HG02759 (cell line): Measurements from ENCODE around the gene TBPL1.
"Not testable (repeated sequence)": the region's sequence is repeated elsewhere in the genome, so short reads cannot be mapped to it uniquely, and the experiment has no call there.

Experiments
- ATAC-seq: cut with Tn5 transposase; IDR thresholded peaks from one replicate; pipeline ENCODE4 v1.9.1; 2021; ENCODE audit warnings: mild to moderate bottlenecking, moderate library complexity; ENCODE audit not compliant: unreplicated experiment

The TBPL1 gene

DNA sequence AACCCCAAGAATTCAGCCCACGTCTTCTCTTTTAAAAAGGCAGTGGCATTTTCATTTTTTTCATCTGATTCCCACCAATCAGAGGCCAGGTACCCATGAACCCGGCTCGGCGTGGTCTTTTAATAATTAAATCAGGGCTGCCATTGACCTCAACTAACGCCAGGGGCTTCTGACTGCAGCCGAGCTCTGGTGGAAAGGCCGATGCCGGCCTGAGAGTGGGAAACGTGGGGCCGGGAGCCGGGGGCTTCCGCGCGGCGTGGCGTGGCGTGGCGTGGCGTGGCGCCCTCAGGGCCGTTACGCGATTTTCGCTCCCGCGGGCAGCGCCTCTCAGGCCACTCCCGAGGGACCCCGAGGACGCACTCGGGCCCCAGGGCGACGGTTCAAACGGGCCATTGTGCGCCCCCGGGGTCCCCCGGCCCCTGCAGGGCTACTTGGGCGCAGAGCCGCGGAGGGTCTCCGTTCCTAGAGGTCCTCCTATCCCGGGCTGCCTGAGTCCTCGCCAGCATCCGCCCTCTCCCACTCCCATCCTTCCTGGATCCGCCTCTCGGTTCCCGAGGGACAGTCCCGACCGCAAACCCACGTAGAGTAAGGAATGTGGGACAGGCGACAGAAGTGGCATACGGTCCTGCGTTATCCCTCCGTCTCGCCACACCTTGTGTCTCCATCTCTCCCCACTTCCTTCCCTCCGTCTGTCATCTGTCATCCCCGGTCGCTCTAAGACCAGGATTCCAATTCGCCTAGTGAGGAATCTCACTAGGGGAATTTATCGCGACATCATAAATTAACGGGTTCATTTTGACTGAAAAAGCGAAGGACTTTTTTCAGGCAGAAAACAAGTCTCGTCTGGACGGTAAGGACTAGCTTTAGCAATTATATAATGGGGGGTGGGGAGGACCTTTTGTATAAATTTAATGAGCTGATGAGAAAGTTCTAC lies 876 bp upstream of the TBPL1 start:
- ATAC-seq = peak; percentile 61

- ATAC-seq = no peak
Measured at GRCh38 chr6:133953634-133954415, 801 bp downstream of the TBPL1 start.

DNA sequence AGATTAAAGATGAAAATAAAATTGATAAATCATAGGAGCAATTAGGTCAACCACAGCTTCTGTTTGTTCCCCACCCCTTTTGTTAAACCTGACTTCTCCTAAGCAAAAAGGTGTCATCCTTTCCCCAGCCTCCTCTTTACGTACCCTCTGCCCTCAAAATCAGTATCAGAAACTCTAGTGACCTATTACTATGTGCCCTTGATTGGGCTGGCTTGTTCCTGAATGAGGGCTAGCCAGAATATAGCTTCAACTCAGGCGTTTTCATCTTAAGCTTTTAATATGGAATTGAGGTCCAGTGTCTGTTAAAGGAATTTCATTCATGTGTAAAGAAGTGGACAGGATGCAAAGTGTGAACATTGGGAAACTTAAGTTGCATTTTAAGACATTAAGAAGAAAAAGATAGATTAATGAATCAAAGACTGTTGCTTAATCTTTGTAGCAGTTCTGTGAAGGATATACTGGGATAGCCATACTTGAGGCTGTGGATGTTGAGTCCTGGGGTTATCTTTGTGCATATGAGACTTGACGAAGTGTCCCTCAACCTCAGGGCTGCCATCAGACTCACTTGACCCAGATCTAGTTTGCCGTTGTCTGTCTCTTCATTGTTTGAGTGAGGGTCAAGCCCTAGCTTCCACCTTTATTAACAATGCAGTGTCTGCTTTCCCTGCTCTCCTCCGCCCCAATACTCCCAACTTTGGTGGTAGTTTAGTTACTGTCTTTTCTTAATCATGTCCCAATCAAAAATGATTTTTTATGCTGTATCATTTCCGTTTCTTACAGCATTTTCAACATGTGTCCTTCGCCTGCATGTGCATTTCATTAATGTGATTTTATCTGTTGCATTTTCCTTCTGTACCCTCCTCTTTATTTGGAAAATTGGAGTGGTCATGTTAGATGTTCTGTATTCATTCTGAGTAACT lies 1.9 kb downstream of the TBPL1 start:
- ATAC-seq = no peak

- no peak for ATAC-seq
Measured at GRCh38 chr6:133955582-133956415, 2.8 kb downstream of the TBPL1 start.

- no peak for ATAC-seq
Measured at GRCh38 chr6:133956416-133957049, 3.5 kb downstream of the TBPL1 start.

DNA sequence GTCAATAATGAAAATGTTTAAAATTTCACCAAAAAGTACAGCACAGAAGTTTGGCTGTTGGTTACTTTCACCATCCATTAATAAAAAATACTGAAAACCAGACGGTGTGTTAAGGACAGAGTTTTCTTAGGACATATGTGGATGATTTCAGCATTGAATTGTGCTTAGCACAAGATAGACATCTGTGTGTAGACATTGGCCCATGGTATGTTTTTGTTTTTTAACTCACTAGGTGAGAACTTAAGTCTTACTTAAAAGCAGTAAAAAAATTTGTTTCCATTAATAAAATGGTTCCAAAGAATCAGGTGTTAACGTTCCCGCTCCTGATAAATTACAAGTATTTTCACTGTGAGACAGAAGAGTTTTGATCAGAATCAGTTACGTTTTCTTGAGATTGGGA lies 4.2 kb downstream of the TBPL1 start:
- ATAC-seq = no peak

- ATAC-seq = no peak
Measured at GRCh38 chr6:133957780-133958242, 4.8 kb downstream of the TBPL1 start.

- no peak for ATAC-seq
Measured at GRCh38 chr6:133958791-133959190, 5.8 kb downstream of the TBPL1 start.

DNA sequence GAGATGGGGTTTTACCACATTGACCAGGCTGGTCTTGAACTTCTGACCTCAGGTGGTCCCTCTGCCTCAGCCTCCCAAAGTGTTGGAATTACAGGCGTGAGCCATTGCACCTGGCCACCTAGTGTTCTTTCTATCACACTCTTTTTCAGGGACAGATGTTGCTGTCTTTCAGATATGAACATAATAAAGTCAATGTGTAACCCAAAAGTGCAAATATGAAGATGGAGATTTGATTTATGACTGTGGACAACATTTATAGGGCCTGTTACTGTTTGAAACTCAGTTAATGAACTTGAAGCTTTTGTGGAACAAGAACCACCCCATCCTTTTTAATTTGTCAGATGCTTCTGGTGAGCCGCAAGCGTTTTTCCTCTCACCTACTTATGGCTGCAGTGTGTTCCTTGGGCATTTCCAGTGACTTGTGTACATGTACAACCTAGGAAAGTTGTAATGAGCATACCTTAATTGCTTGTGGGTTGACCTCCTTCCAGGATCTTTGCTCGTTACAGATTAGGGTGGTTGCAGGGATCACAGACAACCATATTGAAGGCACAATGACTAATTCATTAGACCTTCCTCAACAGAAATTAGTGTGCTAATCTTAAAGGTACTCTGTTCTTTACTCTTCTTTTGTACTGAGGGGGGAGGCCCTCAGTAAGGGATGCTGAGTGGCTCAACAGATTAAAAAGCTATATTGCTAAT lies 6.8 kb downstream of the TBPL1 start:
- no peak for ATAC-seq

DNA sequence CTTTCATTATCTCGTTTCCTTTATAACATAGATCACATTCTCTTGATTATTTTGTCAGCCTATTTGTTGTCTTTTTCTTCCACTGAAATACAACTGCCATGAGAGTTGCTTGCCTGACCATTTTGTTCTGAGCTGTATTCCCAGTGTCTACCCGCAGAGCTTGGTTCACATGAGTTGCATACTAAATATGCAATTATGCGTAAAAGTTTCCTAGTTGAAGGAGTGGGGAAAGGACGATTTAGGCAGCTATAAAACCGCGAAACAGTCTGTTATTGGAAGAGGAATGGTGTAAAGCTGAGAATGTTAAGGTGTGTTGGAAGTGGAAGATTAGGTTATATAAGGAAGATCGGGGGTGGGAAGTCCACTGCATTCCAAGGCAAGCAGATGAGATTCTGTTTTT lies 8.8 kb downstream of the TBPL1 start:
- ATAC-seq = no peak

GRCh38 chr6:133964052-133964451 lies 11.0 kb downstream of the TBPL1 start:
- ATAC-seq = no peak

DNA sequence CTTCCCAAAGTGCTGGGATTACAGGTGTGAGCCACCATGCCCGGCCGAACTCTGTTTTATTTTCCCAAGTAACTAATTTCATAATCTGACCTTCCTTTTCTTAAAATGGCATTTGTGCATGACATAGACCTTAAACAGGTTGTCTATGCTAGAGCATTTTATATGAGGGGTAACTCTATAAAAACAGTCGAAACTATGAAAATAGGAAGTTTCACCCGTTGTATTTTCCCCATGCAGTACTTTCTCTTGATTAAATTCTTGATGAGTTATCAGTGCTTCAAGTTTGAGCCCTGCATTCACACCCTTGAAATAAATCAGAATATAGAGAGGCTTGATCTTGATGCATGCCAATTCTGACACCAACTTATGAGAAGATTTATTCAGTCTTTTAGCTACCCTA lies 11.7 kb downstream of the TBPL1 start:
- no peak for ATAC-seq

DNA sequence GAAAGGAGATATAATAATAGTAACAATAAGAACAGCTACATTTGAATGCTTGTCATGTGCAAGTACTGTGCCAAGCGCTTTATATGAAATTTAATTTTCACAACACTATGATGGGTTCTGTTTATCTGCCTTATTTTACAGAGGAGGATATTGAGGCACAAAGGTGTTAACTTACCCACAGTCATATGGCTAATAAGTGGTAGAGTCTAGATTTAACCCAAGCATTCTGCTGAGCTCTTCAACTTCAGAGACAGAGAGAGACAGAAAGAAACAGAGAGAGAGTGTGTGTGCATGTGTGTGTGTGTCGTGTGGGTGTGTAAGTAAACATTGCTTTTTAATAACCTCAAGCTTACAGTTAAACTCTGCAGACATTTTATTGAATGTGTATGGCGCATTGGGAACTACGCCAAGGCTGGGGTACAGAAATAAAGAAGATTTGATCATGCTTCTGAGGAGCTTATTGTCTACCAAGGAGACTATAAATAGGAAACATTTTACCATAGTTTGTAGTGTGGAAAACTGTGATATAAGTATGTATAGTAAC lies 12.9 kb downstream of the TBPL1 start:
- no peak for ATAC-seq

DNA sequence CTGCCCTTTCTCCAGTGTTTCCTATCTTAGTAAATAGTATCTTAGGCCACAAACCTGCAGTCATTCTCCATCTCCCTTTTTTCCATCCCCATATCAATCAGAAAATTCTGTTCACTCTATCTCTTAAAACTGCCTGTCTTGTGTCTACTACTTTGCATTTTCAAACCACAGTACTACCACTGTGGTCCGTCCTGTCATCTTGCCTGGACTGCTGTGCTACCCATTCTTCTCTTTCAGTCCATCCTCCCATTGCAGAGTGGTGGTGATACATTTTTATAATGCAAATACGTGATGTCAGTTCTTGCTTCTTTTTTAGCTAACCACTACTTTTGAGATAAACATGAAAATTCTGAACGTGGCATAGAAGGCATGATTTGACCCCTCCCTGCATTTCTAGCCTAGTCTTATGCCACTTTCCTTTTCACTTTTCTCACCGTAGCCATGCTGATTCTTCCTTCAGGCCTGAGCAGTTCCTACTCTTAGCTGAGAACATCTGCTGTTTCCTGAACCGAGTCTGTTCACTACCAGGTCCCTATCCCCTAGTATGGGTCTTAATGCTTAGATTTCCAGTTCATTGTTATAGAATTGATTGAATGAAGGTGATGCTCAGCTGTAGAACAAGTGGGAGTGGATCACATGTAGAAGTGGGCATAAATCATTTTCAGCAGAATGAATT lies 13.8 kb downstream of the TBPL1 start:
- ATAC-seq = peak; percentile 89

DNA sequence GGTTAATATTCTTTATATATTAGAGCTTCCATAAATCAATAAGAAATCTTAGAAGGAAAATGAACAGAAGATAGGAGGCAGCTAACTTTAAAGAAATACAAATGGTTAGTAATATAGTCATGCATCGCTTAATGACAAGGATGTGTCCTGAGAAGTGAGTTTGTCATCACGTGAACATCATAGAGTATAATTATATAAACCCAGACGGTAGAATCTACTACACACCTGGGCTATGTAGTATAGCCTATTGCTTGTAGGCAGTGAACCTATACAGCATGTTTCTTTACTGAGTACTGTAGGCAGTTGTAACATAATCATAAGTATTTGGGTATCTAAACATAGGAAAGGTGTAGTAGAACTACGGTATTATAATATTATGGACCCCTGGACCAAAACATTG lies 14.3 kb downstream of the TBPL1 start:
- no peak for ATAC-seq

- ATAC-seq = not testable (repeated sequence)
Measured at GRCh38 chr6:133967835-133968234, 14.8 kb downstream of the TBPL1 start.

DNA sequence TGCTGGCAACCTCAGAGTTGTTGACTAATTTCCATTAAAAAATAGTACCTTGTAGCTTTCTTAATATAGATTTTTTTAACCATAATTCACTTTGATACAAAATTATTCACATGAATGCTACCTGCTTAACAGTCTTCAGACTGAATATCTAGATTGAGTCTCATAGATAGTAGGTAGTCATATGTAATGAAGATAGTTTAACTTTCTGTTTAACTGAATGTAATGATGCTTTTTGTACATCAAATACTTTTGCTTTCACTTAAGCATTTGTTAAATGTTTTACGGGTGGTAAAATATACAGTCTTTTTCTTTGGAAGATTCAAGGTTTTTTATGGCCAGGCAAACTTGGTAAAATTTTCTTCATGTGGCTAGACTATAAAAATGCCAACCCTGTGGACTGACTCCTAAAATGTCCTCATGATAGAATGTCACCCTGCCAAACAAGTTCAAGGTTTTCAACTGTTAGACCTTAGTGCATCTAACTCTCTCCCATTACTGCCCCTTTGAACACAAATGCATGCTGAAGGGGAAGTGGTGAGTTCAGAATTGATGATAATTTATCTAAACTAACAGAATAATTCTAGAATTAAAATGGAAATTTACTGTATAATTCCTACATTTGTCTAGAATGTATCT lies 16.4 kb downstream of the TBPL1 start:
- no peak for ATAC-seq

- no peak for ATAC-seq
Measured at GRCh38 chr6:133969921-133970295, 16.9 kb downstream of the TBPL1 start.
